D721Med (cell line): Measurements from ENCODE around the gene AREG.

Experiments
- DNase-seq: peaks from one replicate; pipeline ENCODE4 v3.0.0; 2011; ENCODE audit warnings: low spot score; ENCODE audit not compliant: insufficient read length
- FAIRE-seq: peaks from 2 replicates; lab custom pipeline; 2011; peaks lifted over from hg19 to GRCh38; lab: Jason Lieb, UNC
- TF ChIP-seq, protein P1 (sequence below): IDR thresholded peaks from 2 replicates; pipeline ENCODE4 v1.5.1; 2012; ENCODE audit warnings: mild to moderate bottlenecking, control low read depth; ENCODE audit not compliant: insufficient read depth; ENCODE audit errors: missing control alignments

The AREG gene

DNA sequence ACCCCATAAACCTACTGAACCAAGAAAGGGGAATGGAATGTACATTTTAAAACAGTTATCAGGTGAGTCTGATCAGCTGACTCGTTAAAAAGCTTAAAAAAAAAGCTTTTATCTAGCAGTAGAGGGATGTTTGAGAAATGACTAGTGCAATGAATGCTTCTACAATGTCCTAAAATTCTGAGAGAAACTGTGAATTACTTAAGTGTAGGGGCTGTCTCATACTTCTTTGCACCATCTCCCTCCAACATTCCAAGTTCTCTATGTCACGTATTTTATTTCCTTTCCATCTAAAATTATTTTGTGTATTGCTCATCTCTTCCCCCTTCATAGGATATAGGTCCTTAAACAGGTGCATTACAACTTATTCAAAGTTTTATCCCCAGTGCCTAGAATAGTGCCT is 11.9 kb upstream of the AREG start:
- no peak for FAIRE-seq
- no peak for DNase-seq

GRCh38 chr4:74433541-74434172 is 11.3 kb upstream of the AREG start:
- DNase-seq, result no peak
- FAIRE-seq, result no peak
- TF ChIP-seq, protein P1, sequence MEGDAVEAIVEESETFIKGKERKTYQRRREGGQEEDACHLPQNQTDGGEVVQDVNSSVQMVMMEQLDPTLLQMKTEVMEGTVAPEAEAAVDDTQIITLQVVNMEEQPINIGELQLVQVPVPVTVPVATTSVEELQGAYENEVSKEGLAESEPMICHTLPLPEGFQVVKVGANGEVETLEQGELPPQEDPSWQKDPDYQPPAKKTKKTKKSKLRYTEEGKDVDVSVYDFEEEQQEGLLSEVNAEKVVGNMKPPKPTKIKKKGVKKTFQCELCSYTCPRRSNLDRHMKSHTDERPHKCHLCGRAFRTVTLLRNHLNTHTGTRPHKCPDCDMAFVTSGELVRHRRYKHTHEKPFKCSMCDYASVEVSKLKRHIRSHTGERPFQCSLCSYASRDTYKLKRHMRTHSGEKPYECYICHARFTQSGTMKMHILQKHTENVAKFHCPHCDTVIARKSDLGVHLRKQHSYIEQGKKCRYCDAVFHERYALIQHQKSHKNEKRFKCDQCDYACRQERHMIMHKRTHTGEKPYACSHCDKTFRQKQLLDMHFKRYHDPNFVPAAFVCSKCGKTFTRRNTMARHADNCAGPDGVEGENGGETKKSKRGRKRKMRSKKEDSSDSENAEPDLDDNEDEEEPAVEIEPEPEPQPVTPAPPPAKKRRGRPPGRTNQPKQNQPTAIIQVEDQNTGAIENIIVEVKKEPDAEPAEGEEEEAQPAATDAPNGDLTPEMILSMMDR, result no peak

More for the DNA sequence above, 11.9 kb upstream of the AREG start:
- TF ChIP-seq, protein P1, result no peak

DNA sequence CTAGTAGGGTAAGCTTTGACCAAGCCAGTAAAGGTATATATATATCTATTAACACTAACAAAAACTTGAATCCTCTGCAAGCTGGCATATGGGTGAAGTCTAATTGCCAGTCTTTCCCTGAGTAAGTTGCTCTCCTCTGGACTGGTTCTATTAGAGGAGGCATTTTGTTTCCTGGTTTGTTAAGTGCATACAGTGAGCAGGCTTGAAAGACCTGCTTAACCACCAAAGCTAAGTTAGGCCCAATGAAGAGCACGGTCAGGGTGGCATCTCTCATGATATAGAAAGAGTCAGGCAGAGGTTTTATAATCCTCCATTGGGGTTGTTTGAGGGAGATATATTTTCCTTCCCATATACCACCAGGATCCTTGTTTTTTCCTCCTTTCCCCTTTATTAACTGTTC is 9.6 kb upstream of the AREG start:
- no peak for FAIRE-seq
- DNase-seq, result no peak
- TF ChIP-seq, protein P1, result no peak

DNA sequence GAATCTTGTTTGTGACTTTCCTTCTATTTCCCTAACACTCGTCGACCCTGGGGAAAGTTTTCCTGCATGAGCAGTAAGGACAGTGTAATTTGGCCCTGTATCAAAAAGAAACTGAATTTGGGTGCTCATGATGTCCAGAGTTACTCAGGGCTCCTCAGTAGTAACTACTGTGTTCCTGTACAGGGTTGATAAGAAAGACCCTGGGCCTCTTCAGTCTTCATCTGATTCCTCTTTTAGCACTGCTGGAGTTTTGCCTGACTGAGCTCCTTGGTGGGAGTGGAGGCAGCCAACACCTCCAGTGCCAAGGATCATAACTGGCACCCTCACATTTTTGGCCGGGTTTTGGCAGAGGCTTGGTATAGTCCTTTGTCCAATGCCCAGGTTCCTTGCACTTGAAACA is 7.1 kb upstream of the AREG start:
- TF ChIP-seq, protein P1, result no peak
- FAIRE-seq, result no peak
- DNase-seq, result no peak

DNA sequence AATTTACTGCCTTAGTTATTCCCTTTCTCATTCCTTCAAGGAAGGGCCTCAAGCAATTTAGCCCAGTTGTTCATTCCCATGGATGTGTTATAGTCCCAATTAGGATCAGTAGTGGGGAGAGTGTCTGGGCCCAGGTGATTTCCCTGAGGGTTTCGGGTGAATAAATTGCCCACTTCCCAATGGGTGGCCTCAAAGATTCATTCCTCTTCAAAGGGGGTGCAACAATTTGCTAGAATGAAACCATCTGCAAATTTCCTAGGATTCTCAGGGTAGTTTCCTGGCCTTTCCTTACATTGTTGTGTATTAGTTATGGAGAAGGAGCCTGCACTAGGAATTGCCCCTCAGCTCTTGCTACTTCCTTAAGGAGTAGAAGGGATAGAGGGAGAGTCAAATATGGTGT is 6.3 kb upstream of the AREG start:
- TF ChIP-seq, protein P1, result no peak
- FAIRE-seq (no peak), DNase-seq (no peak)

DNA sequence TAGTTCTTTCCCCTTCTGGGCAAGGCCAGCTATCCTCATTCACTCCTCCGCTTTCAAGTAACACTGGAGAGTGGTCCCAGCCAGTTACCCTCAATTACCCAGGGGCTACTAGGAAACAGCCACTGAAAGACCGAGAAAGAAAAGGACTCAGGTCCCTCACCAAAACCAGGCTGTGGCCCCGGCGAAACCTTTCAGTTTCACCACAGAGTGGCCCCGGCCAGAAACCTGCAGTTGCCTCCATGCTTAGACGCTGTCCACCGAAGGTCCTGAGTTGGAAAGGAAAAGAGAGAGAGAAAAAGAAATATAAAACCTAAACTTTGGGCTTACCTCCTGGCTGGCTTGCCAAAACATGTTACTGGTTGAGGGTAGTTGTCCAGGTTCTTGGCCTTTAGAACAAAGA is 5.0 kb upstream of the AREG start:
- TF ChIP-seq, protein P1, result no peak
- FAIRE-seq, result no peak

GRCh38 chr4:74440356-74440755 is 4.6 kb upstream of the AREG start:
- TF ChIP-seq, protein P1, result no peak
- no peak for DNase-seq

More for the DNA sequence above, 5.0 kb upstream of the AREG start:
- no peak for DNase-seq

More at GRCh38 chr4:74440356-74440755, 4.6 kb upstream of the AREG start:
- no peak for FAIRE-seq
